SJSA1 (cell line): Measurements from ENCODE around the gene ACLY. TPM values are rescaled to one million over a fixed set of nuclear protein-coding genes. Genes with fewer than 3 reads are reported as not detected.
A peak's percentile ranks its signal among the peaks of the same experiment; 100 is the strongest.
"Not testable (repeated sequence)": the region's sequence is repeated elsewhere in the genome, so short reads cannot be mapped to it uniquely, and the experiment has no call there.

Experiments used
- DNase-seq, 2 experiments: peaks; one replicate each; pipeline ENCODE4 v3.0.0-alpha.2; 2015 to 2020; ENCODE audit warnings: low spot score in 2 of 2, low read depth in 1 of 2
- H3K27ac ChIP-seq: fragments of 250-450 bp; sonication (Bioruptor Pico); 2 replicates; pipeline ENCODE4 v1.5.1; 2020; ENCODE audit warnings: mild to moderate bottlenecking, moderate library complexity
- H3K27me3 ChIP-seq: fragments of 250-450 bp; sonication (Bioruptor Pico); replicated peaks from 2 replicates; pipeline ENCODE4 v1.5.1; 2020; ENCODE audit warnings: mild to moderate bottlenecking, moderate library complexity
- H3K36me3 ChIP-seq: fragments of 250-450 bp; sonication (Bioruptor Pico); 2 replicates; pipeline ENCODE4 v1.5.1; 2020; ENCODE audit warnings: mild to moderate bottlenecking
- H3K4me1 ChIP-seq: fragments of 250-450 bp; sonication (Bioruptor Pico); replicated peaks from 2 replicates; pipeline ENCODE4 v1.6.1; 2021; ENCODE audit warnings: mild to moderate bottlenecking
- H3K4me3 ChIP-seq: fragments of 250-450 bp; sonication (Bioruptor Pico); 2 replicates; pipeline ENCODE4 v1.5.1; 2020; ENCODE audit warnings: mild to moderate bottlenecking
- H3K9me3 ChIP-seq: fragments of 250-450 bp; sonication (Bioruptor Pico); replicated peaks from 2 replicates; pipeline ENCODE4 v1.5.1; 2020; ENCODE audit warnings: mild to moderate bottlenecking
- total RNA-seq: library from RNA; depleted of rRNA; stranded (reverse); fragments of >200 nt; shearing (Covaris generic); gene quantifications from 2 replicates; pipeline ENCODE4 v1.2.3, GENCODE V29; 2014

ACLY gene
- total RNA-seq, 1 experiment from 2014 or later = 122 TPM

- Histone ChIP-seq H3K4me1 (peaks cover 5% of the 10 kb centered on the region; the same call in 1 of the 2 replicates), H3K36me3 (peaks cover 92% of the 10 kb centered on the region), H3K9me3 (no peaks in the 10 kb centered on the region), H3K4me3 (no peak overlapping the region), H3K27me3 (no peaks in the 10 kb centered on the region), H3K27ac (no peak overlapping the region)
- DNase-seq = no peak
Measured at GRCh38 chr17:41892021-41892376, 26.8 kb downstream of the ACLY start.

DNA sequence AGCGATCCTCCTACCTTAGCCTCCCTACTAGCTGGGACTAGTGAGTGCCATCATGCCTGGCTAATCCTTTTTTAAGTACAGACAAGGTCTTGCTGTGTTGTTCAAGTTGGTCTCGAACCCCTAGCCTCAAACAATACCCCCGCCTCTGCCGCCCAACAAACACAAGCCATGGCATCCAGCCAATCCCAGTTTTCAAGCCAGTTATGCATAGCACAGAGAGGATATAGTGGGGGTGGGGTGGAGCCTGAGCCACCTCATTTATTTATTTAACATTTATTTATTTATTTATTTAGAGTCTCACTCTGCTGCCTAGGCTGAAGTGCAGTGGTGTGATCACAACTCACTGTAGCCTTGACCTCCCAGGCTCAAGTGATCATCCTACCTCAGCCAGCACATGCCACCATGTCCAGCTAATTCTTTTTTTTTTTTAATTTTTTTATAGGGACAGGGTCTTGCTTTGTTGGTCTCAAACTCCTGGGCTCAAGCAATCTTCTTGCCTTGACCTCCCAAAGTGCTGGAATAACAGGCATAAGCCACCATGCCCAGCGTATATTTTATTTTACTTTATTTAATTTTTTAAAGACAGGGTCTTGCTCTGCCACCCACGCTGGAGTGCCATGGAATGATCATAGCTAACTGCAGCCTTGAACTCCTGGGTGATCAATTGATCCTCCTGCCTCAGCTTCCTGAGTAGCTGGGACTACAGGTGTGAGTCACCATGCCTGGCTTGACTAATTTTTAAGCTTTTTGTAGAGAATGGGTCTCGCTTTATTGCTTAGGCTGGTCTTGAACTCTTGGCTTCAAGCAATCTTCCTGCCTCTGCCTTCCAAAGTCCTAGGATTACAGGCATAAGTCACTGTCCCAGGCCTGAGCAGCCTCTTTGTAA lies 27.4 kb downstream of the ACLY start:
- H3K4me1 ChIP-seq = peaks cover 5% of the 10 kb centered on the region; the same call in 1 of the 2 replicates
- no peak overlapping the region for H3K27ac ChIP-seq
- DNase-seq = peak; percentile 22 to 56
- no peaks in the 10 kb centered on the region for H3K27me3 ChIP-seq
- no peaks in the 10 kb centered on the region for H3K9me3 ChIP-seq
- no peak overlapping the region for H3K4me3 ChIP-seq
- peaks cover 90% of the 10 kb centered on the region for H3K36me3 ChIP-seq

DNA sequence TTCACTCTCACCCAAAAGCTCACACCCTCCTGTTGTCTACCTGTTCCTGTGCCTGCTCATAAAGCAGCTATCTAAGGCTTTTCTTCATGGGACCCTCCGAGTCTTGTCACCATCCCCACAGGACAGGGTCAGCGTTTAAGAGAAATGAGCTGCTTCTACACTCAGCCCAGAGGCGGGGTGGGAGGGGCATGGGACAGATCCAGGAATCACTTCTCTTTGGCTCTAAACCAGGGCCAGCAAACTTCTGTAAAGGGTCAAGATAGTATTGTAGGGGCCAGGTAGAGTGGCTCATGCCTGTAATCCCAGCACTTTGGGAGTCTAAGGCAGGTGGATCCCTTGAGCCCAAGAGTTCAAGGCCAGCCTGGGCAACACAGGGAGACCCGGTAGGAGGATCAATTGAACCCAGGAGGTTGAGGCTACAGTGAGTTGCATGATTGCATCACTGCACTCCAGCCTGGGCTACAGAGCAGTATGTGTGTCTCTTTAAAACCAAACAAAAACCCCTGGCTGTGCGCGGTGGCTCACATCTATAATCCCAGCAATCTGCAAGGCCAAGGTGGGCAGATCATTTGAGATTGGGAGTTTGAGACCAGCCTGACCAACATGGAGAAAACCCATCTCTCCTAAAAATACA lies 30.3 kb downstream of the ACLY start:
- H3K36me3 ChIP-seq = peaks cover 93% of the 10 kb centered on the region
- no peak for DNase-seq

GRCh38 chr17:41885733-41886132 lies 33.0 kb downstream of the ACLY start:
- Histone ChIP-seq H3K27ac (no peak overlapping the region), H3K36me3 (peaks cover 85% of the 10 kb centered on the region)

More for the DNA sequence above, 30.3 kb downstream of the ACLY start:
- Histone ChIP-seq H3K4me1 (peaks cover 5% of the 10 kb centered on the region; the same call in 1 of the 2 replicates), H3K4me3 (no peak overlapping the region), H3K27ac (no peak overlapping the region), H3K27me3 (no peaks in the 10 kb centered on the region), H3K9me3 (no peaks in the 10 kb centered on the region)

DNA sequence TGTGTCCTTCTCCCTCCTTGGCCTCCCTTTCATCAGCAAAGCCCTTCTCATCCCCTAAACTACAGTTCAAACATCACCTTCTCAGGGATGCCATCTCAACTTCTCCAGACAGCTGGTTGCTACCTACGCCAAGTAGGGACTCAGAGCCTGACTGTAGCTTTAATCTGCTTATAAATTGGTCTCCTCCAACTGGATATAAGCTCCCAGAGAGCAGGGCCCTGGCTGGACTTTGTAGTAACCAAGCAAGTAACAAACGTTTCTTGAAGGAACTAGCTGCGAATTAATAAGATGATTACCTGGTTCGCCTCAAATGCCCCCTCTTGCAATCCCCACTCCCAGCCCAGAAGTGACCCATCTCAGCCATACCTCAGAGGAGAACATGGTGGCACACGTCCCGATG lies 36.0 kb downstream of the ACLY start:
- Histone ChIP-seq H3K36me3 (peaks cover 82% of the 10 kb centered on the region), H3K4me1 (no peaks in the 10 kb centered on the region), H3K9me3 (no peaks in the 10 kb centered on the region), H3K27ac (no peak overlapping the region), H3K27me3 (no peaks in the 10 kb centered on the region), H3K4me3 (no peak overlapping the region)
- no peak for DNase-seq

More at GRCh38 chr17:41885733-41886132, 33.0 kb downstream of the ACLY start:
- Histone ChIP-seq H3K4me1 (no peaks in the 10 kb centered on the region), H3K27me3 (no peaks in the 10 kb centered on the region), H3K9me3 (no peaks in the 10 kb centered on the region), H3K4me3 (no peak overlapping the region)
- no peak for DNase-seq

DNA sequence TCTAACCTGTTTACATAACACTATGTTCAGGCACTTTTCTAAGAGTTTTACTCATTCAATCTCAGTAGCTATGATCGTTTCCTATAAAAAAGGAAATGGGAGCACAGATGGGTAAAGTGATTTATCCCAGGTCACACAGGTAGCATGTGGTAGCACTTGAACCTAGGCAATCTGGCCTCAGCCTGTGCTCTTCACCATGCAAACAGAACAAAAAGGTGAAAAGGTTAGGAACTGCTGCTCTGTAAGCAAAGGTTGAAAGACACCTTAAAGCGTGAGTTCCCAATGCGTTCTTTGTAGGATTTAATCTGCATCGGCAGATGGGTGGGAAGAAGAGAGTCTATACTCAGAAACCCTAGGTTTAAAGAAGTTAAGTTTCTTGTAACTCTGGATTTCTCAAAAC lies 38.6 kb downstream of the ACLY start:
- H3K4me1 ChIP-seq = no peaks in the 10 kb centered on the region
- peaks cover 69% of the 10 kb centered on the region for H3K36me3 ChIP-seq

DNA sequence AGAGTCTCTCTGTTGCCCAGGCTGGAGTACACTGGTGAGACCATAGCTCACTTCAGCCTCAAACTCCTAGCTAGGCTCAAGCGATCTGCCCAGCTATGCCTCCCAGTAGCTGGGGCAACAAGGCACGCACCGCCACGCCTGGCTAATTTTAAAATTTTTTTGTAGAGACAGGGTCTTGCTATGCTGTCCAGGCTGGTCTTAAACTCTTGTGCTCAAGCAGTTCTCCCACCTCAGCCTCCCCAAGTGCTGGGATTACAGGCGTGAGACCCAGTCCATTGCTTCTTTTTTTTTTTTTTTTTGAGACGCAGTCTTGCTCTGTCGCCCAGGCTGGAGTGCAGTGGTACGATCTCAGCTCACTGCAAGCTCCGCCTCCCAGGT lies 44.5 kb downstream of the ACLY start:
- not testable (repeated sequence) for H3K4me3 ChIP-seq, H3K27me3 ChIP-seq, H3K4me1 ChIP-seq, H3K27ac ChIP-seq, H3K9me3 ChIP-seq, DNase-seq
- peaks cover 78% of the 10 kb centered on the region for H3K36me3 ChIP-seq

More for the DNA sequence above, 38.6 kb downstream of the ACLY start:
- Histone ChIP-seq H3K27me3 (no peaks in the 10 kb centered on the region), H3K27ac (no peak overlapping the region), H3K4me3 (no peak overlapping the region), H3K9me3 (no peaks in the 10 kb centered on the region)
- no peak for DNase-seq

- no peaks in the 10 kb centered on the region for H3K27me3 ChIP-seq
- no peak for DNase-seq
- no peaks in the 10 kb centered on the region for H3K4me1 ChIP-seq
- peaks cover 77% of the 10 kb centered on the region for H3K36me3 ChIP-seq
- no peak overlapping the region for H3K4me3 ChIP-seq
- no peaks in the 10 kb centered on the region for H3K9me3 ChIP-seq
- no peak overlapping the region for H3K27ac ChIP-seq
Measured at GRCh38 chr17:41873559-41874292, 45.0 kb downstream of the ACLY start.

GRCh38 chr17:41871789-41872188 lies 47.0 kb downstream of the ACLY start:
- Histone ChIP-seq H3K36me3 (peaks cover 68% of the 10 kb centered on the region), H3K9me3 (no peaks in the 10 kb centered on the region), H3K27ac (no peak overlapping the region), H3K4me3 (no peak overlapping the region), H3K27me3 (no peaks in the 10 kb centered on the region), H3K4me1 (no peaks in the 10 kb centered on the region)
- DNase-seq = no peak

DNA sequence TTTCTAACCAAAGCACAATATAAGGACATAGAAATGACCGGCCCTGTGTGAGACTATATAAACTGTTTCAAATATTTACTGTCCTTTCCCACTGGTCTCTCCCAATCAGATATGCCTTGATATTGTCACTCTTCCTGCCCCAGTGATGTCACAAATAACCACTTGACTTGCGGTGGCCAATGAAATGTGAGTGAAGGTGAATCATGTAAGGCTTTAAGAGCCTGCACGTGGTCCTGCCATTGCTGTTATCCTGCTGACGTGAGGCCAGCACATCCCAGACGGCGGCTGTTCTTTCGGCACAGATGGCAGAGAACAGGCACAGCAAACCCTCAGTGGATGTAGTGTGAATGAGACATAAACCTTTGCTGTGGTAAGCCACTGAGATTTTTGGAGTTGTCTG lies 48.1 kb downstream of the ACLY start:
- H3K36me3 ChIP-seq = peaks cover 70% of the 10 kb centered on the region
- no peak overlapping the region for H3K4me3 ChIP-seq
- no peaks in the 10 kb centered on the region for H3K27me3 ChIP-seq
- H3K27ac ChIP-seq = no peak overlapping the region
- no peak for DNase-seq
- peaks cover under 1% of the 10 kb centered on the region; the same call in 1 of the 2 replicates for H3K4me1 ChIP-seq
- H3K9me3 ChIP-seq = no peaks in the 10 kb centered on the region

DNA sequence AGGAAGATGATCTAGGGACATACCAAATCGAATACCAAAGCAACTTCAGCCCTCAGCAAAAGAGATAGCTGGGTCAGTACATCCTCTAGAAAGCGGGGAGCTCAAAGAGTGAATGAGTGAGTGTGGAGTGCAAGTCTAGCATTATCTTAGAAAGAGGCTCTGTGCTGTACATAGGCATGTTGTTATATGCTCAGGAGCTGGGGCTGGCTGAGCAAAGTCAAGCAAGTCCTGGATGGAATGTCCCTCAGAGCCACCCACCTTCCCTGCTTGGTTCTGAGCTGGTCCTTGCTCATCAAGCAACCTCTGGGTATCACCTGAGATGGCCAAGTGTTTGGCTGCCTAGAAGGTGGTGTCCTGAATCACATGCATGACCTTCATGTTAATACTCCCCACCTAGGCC lies 48.7 kb downstream of the ACLY start:
- Histone ChIP-seq H3K4me1 (peaks cover 3% of the 10 kb centered on the region; the same call in 1 of the 2 replicates), H3K27me3 (no peaks in the 10 kb centered on the region), H3K36me3 (peaks cover 71% of the 10 kb centered on the region), H3K9me3 (no peaks in the 10 kb centered on the region), H3K4me3 (no peak overlapping the region), H3K27ac (no peak overlapping the region)
- DNase-seq = no peak

GRCh38 chr17:41869426-41869825 lies 49.3 kb downstream of the ACLY start:
- no peaks in the 10 kb centered on the region for H3K27me3 ChIP-seq
- DNase-seq = no peak
- peaks cover 3% of the 10 kb centered on the region; the same call in 1 of the 2 replicates for H3K4me1 ChIP-seq
- no peak overlapping the region for H3K27ac ChIP-seq
- no peaks in the 10 kb centered on the region for H3K9me3 ChIP-seq
- H3K4me3 ChIP-seq = no peak overlapping the region
- H3K36me3 ChIP-seq = peaks cover 75% of the 10 kb centered on the region

- peaks cover 68% of the 10 kb centered on the region for H3K36me3 ChIP-seq
- peaks cover 11% of the 10 kb centered on the region for H3K4me1 ChIP-seq
- H3K27me3 ChIP-seq = no peaks in the 10 kb centered on the region
- H3K4me3 ChIP-seq = no peak overlapping the region
- no peak overlapping the region for H3K27ac ChIP-seq
- no peaks in the 10 kb centered on the region for H3K9me3 ChIP-seq
- no peak for DNase-seq
Measured at GRCh38 chr17:41868568-41868967, 50.2 kb downstream of the ACLY start.

DNA sequence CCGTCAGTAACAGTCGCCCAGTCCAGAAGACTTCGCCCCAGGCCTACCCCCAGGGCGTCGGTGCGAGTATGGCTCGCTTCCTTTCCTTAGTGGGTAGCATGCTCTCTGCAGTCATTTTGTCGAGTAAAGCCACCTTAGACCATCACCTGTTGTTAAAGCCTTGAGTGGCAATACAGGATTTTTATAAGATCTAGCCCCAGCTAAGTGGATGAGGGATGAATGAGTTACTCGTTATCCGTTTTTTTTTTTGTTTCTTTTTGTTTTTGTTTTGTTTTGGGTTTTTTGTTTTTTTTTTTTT lies 53.2 kb downstream of the ACLY start:
- Histone ChIP-seq H3K27me3 (no peaks in the 10 kb centered on the region), H3K4me3 (peak overlapping the region; percentile 81), H3K27ac (no peak overlapping the region), H3K9me3 (no peaks in the 10 kb centered on the region), H3K36me3 (peaks cover 39% of the 10 kb centered on the region), H3K4me1 (peaks cover 13% of the 10 kb centered on the region)
- no peak for DNase-seq
